HepG2 (cell line): ENCODE measurements around the gene MAT2A. TPM values are rescaled to one million over a fixed set of nuclear protein-coding genes. Genes with fewer than 3 reads are reported as not detected.

Experiments
- ARID3A ChIP-seq: IDR thresholded peaks from 2 replicates; pipeline ENCODE4 v1.6.1; 2012; ENCODE audit warnings: low read depth, low read length, improper control_type of control experiment
- BRCA1 ChIP-seq: sonication (generic); formaldehyde crosslinking; IDR thresholded peaks from 2 replicates; pipeline ENCODE4 v1.4.0; 2020; ENCODE audit warnings: missing genetic modification reagents
- CERS6 ChIP-seq: sonication (generic); formaldehyde crosslinking; IDR thresholded peaks from 2 replicates; pipeline ENCODE4 v1.5.0; 2020; ENCODE audit warnings: missing genetic modification reagents
- DPF2 ChIP-seq: sonication (generic); formaldehyde crosslinking; IDR thresholded peaks from 2 replicates; pipeline ENCODE4 v1.4.0; 2020; ENCODE audit warnings: mild to moderate bottlenecking, low read depth, missing genetic modification reagents, borderline replicate concordance
- MTF2 ChIP-seq: sonication (generic); formaldehyde crosslinking; IDR thresholded peaks from 2 replicates; pipeline ENCODE4 v1.5.0; 2020; ENCODE audit warnings: missing genetic modification reagents, borderline replicate concordance
- NCOA5 ChIP-seq: sonication (generic); formaldehyde crosslinking; IDR thresholded peaks from 2 replicates; pipeline ENCODE4 v1.4.0; 2020; ENCODE audit warnings: missing genetic modification reagents
- NFE2L2 ChIP-seq: fragments of 150-350 bp; IDR thresholded peaks from 2 replicates; pipeline ENCODE4 v1.6.1; 2014; ENCODE audit warnings: low read length
- NFIB ChIP-seq: sonication (generic); formaldehyde crosslinking; IDR thresholded peaks from 2 replicates; pipeline ENCODE4 v1.9.0; 2021; ENCODE audit warnings: missing genetic modification reagents, mild to moderate bottlenecking, borderline replicate concordance
- PRMT3 ChIP-seq: sonication (generic); formaldehyde crosslinking; IDR thresholded peaks from 2 replicates; pipeline ENCODE4 v1.8.1; 2022; ENCODE audit warnings: low read depth, mild to moderate bottlenecking, moderate library complexity, missing genetic modification reagents, borderline replicate concordance
- SIX4 ChIP-seq: sonication (generic); formaldehyde crosslinking; IDR thresholded peaks from 2 replicates; pipeline ENCODE4 v1.4.0; 2020; ENCODE audit warnings: missing genetic modification reagents
- STAT5B ChIP-seq: sonication (generic); formaldehyde crosslinking; IDR thresholded peaks from 2 replicates; pipeline ENCODE4 v1.4.0; 2020; ENCODE audit warnings: missing genetic modification reagents
- ZNF205 ChIP-seq: IDR thresholded peaks from 2 replicates; pipeline ENCODE4 v1.6.1; 2018; ENCODE audit warnings: missing biosample characterization, missing genetic modification reagents
- ZNF253 ChIP-seq: sonication (generic); formaldehyde crosslinking; IDR thresholded peaks from 2 replicates; pipeline ENCODE4 v1.8.0; 2022; ENCODE audit warnings: mild to moderate bottlenecking, missing genetic modification reagents, borderline replicate concordance
- ZNF687 ChIP-seq: sonication (generic); formaldehyde crosslinking; IDR thresholded peaks from 2 replicates; pipeline ENCODE4 v1.5.1; 2020; ENCODE audit warnings: mild to moderate bottlenecking, missing genetic modification reagents, moderate library complexity
- ZNF781 ChIP-seq: sonication (generic); formaldehyde crosslinking; IDR thresholded peaks from 2 replicates; pipeline ENCODE4 v1.5.1; 2020; ENCODE audit warnings: borderline replicate concordance, mild to moderate bottlenecking, missing genetic modification reagents; ENCODE audit errors: not compliant biosample characterization
- ZNF784 ChIP-seq: sonication (generic); formaldehyde crosslinking; IDR thresholded peaks from 2 replicates; pipeline ENCODE4 v1.5.1; 2020; ENCODE audit warnings: missing genetic modification reagents, mild to moderate bottlenecking, borderline replicate concordance
- polyA plus RNA-seq, 8 experiments: library from polyadenylated mRNA; depleted of rRNA in 3 of 8; stranded (reverse) in 7 of 8; unstranded in 1 of 8; fragments of >200 nt; fragmentation: Illumina TruSeq in 4 of 8; extraction: Trizol in 4 of 8; gene quantifications; 2 replicates each; pipeline versions ENCODE4 v1.2.1 to v1.2.3, GENCODE V29; 2011 to 2016; ENCODE audit warnings: low read depth in 4 of 8, missing spikeins in 1 of 8, mixed read lengths in 1 of 8; ENCODE audit not compliant: insufficient read depth in 1 of 8
- total RNA-seq, 5 experiments: library from RNA; depleted of rRNA; stranded (reverse); fragments of >200 nt; fragmentation: Illumina TruSeq; extraction: Trizol; gene quantifications; 2 replicates each; pipeline ENCODE4 v1.2.3, GENCODE V29; 2016; ENCODE audit warnings: low read depth in 1 of 5

The MAT2A gene
- total and polyA plus RNA-seq, 2 of the 13 experiments (the other 11 are each of a cell fraction or from before 2014, with no cell fraction given): 155 to 331 TPM

- peak; percentile 46; the same call in 1 of the 2 replicates for TF ChIP-seq PRMT3 (CRISPR knock-in tag)
- TF ChIP-seq STAT5B (CRISPR knock-in tag): no peak
- 0 out of 2 replicates have a peak, but pooled peaks have one; percentile 13 for TF ChIP-seq NFIB (CRISPR knock-in tag)
- TF ChIP-seq CERS6 (CRISPR knock-in tag): 0 out of 2 replicates have a peak, but pooled peaks have one; percentile 36
- TF ChIP-seq ZNF781: peak; percentile 80
- no peak for TF ChIP-seq ZNF784 (CRISPR knock-in tag)
- TF ChIP-seq ARID3A: no peak
- no peak for TF ChIP-seq NFE2L2
- TF ChIP-seq BRCA1: 0 out of 2 replicates have a peak, but pooled peaks have one; percentile 34
- TF ChIP-seq MTF2: peak; percentile 92; the same call in 1 of the 2 replicates
- TF ChIP-seq DPF2 (CRISPR knock-in tag): no peak
- TF ChIP-seq ZNF205 (CRISPR knock-in tag): no peak
- no peak for TF ChIP-seq NCOA5
- TF ChIP-seq ZNF687 (CRISPR knock-in tag): peak; percentile 99
- TF ChIP-seq ZNF253 (CRISPR knock-in tag): peak; percentile 94; the same call in 1 of the 2 replicates
- no peak for TF ChIP-seq SIX4 (CRISPR knock-in tag)
These were observed 579 bp downstream of the MAT2A start (continued) for GRCh38 chr2:85539361-85540132.
